H1 (cell line): ENCODE data around the gene ZNF423. TPM values are rescaled to one million over a fixed set of nuclear protein-coding genes. Genes with fewer than 3 reads are reported as not detected.

Experiments used
- CTCF ChIA-PET: fragments of 300-600 bp; sonication (Branson Sonifier 250); formaldehyde crosslinking; loops from one replicate; lab custom pipeline; 2021; ENCODE audit not compliant: partially characterized antibody; lab: Charles Lee
- POLR2A ChIA-PET: fragments of 300-600 bp; sonication (Branson Sonifier 250); formaldehyde crosslinking; loops from one replicate; lab custom pipeline; 2021; ENCODE audit warnings: inconsistent platforms; ENCODE audit not compliant: partially characterized antibody; lab: Charles Lee
- DNase-seq, 2 experiments: peaks; one replicate each; pipeline versions ENCODE4 v3.0.0 to v3.0.0-alpha.2; 2010 to 2022; ENCODE audit warnings: low spot score in 2 of 2, low read depth in 1 of 2, mixed read lengths in 1 of 2
- FAIRE-seq: peaks from 2 replicates; lab custom pipeline; 2011; peaks lifted over from hg19 to GRCh38; lab: Jason Lieb, UNC
- H2AFZ ChIP-seq: 2 replicates; pipeline ENCODE4 v1.8.1; 2012; ENCODE audit warnings: low read length, inconsistent platforms
- H2AK5ac ChIP-seq: 2 replicates; pipeline ENCODE4 v1.6.1; 2013; ENCODE audit warnings: low read depth, low read length
- H2BK120ac ChIP-seq: replicated peaks from 2 replicates; pipeline ENCODE3; 2013; ENCODE audit warnings: low read depth, low read length, inconsistent platforms
- H2BK12ac ChIP-seq: 2 replicates; pipeline ENCODE4 v1.6.1; 2013; ENCODE audit warnings: low read depth, low read length
- H2BK15ac ChIP-seq: 2 replicates; pipeline ENCODE4 v1.6.1; 2013; ENCODE audit warnings: low read length
- H2BK20ac ChIP-seq: 2 replicates; pipeline ENCODE4 v1.6.1; 2013; ENCODE audit warnings: low read length
- H2BK5ac ChIP-seq: 2 replicates; pipeline ENCODE4 v1.6.1; 2013; ENCODE audit warnings: low read depth, low read length
- H3K14ac ChIP-seq: 2 replicates; pipeline ENCODE4 v1.6.1; 2013; ENCODE audit warnings: inconsistent platforms; ENCODE audit not compliant: insufficient read length
- H3K18ac ChIP-seq: 2 replicates; pipeline ENCODE4 v1.6.1; 2013; ENCODE audit warnings: low read length; ENCODE audit errors: extremely low read depth
- H3K23ac ChIP-seq: 2 replicates; pipeline ENCODE4 v1.6.1; 2013; ENCODE audit warnings: inconsistent platforms; ENCODE audit not compliant: insufficient read length
- H3K23me2 ChIP-seq: 2 replicates; pipeline ENCODE4 v1.6.1; 2013; ENCODE audit warnings: low read depth, low read length
- H3K27ac ChIP-seq: 2 replicates; pipeline ENCODE4 v1.6.1; 2011; ENCODE audit warnings: low read depth, low read length, inconsistent platforms
- H3K27me3 ChIP-seq, 4 experiments: replicated peaks in 1 of 4; 1 replicate in 1 of 4; 2 replicates in 3 of 4; pipeline versions ENCODE4 v1.6.1 to v1.8.1; 2011 to 2013; ENCODE audit warnings: low read length in 3 of 4, mild to moderate bottlenecking in 3 of 4, inconsistent platforms in 2 of 4, mixed read lengths in 2 of 4, moderate library complexity in 1 of 4; ENCODE audit not compliant: control insufficient read depth in 3 of 4, insufficient read depth in 3 of 4; ENCODE audit errors: extremely low read depth in 1 of 4
- H3K36me3 ChIP-seq, 4 experiments: 2 replicates each; pipeline versions ENCODE4 v1.6.1 to v1.8.1; 2011 to 2013; ENCODE audit warnings: mild to moderate bottlenecking in 4 of 4, low read length in 3 of 4, moderate library complexity in 2 of 4, control low read depth in 1 of 4, inconsistent platforms in 1 of 4; ENCODE audit not compliant: insufficient read depth in 4 of 4, control insufficient read depth in 2 of 4
- H3K4ac ChIP-seq: replicated peaks from 2 replicates; pipeline ENCODE3; 2013; ENCODE audit warnings: low read length, low read depth, mixed read lengths, inconsistent platforms; ENCODE audit not compliant: insufficient read length
- H3K4me1 ChIP-seq, 4 experiments: replicated peaks in 1 of 4; 1 replicate in 1 of 4; 2 replicates in 3 of 4; pipeline versions ENCODE4 v1.6.1 to v1.8.1; 2011 to 2013; ENCODE audit warnings: low read length in 3 of 4, inconsistent platforms in 2 of 4, mixed read lengths in 1 of 4; ENCODE audit not compliant: insufficient read depth in 4 of 4, control insufficient read depth in 3 of 4
- H3K4me2 ChIP-seq, 2 experiments: 2 replicates each; pipeline versions ENCODE4 v1.6.1 to v1.8.1; 2011 to 2013; ENCODE audit warnings: low read depth in 2 of 2, low read length in 2 of 2, control low read depth in 1 of 2, inconsistent platforms in 1 of 2, mild to moderate bottlenecking in 1 of 2; ENCODE audit not compliant: insufficient read depth in 1 of 2
- H3K4me3 ChIP-seq, 4 experiments: fragments of 200-600, 300-600 bp in 1 of 4; sonication (generic), shearing (Covaris generic), sonication (Bioruptor Twin) in 1 of 4; 2 replicates each; pipeline versions ENCODE4 v1.5.1 to v1.8.1; 2011 to 2016; ENCODE audit warnings: low read length in 4 of 4, low read depth in 3 of 4, control low read depth in 2 of 4, inconsistent platforms in 2 of 4, mild to moderate bottlenecking in 2 of 4, mixed read lengths in 1 of 4, moderate library complexity in 1 of 4; ENCODE audit not compliant: insufficient read depth in 2 of 4; ENCODE audit errors: extremely low read depth in 1 of 4
- H3K56ac ChIP-seq: replicated peaks from 2 replicates; pipeline ENCODE3; 2013; ENCODE audit warnings: low read depth, mild to moderate bottlenecking, mixed read lengths, low read length, inconsistent platforms; ENCODE audit not compliant: insufficient read length
- H3K79me1 ChIP-seq: 2 replicates; pipeline ENCODE4 v1.6.1; 2013; ENCODE audit warnings: low read depth, low read length, control low read depth
- H3K79me2 ChIP-seq, 2 experiments: 2 replicates each; pipeline versions ENCODE4 v1.6.1 to v1.8.1; 2012 to 2013; ENCODE audit warnings: low read length in 2 of 2, mild to moderate bottlenecking in 2 of 2, inconsistent platforms in 1 of 2; ENCODE audit not compliant: insufficient read depth in 2 of 2, control insufficient read depth in 1 of 2
- H3K9ac ChIP-seq, 4 experiments: replicated peaks in 1 of 4; 1 replicate in 1 of 4; 2 replicates in 3 of 4; pipeline versions ENCODE4 v1.6.1 to v1.8.1; 2011 to 2013; ENCODE audit warnings: low read depth in 3 of 4, low read length in 3 of 4, control low read depth in 2 of 4, mild to moderate bottlenecking in 2 of 4, moderate library complexity in 2 of 4, inconsistent platforms in 1 of 4; ENCODE audit errors: extremely low read depth in 1 of 4
- H3K9me3 ChIP-seq, 2 experiments: 2 replicates each; pipeline versions ENCODE4 v1.6.1 to v1.8.1; 2012 to 2013; ENCODE audit warnings: mild to moderate bottlenecking in 2 of 2, moderate library complexity in 2 of 2, control low read depth in 1 of 2, inconsistent platforms in 1 of 2, low read depth in 1 of 2, low read length in 1 of 2, mixed read lengths in 1 of 2; ENCODE audit not compliant: insufficient read depth in 2 of 2
- H4K20me1 ChIP-seq, 2 experiments: replicated peaks in 1 of 2; 2 replicates each; pipeline versions ENCODE3 to v1.8.1; 2011 to 2013; ENCODE audit warnings: inconsistent platforms in 2 of 2, low read length in 2 of 2, mild to moderate bottlenecking in 1 of 2; ENCODE audit not compliant: insufficient read depth in 2 of 2, control insufficient read depth in 1 of 2
- H4K5ac ChIP-seq: 2 replicates; pipeline ENCODE4 v1.6.1; 2013; ENCODE audit warnings: low read length, low read depth, mixed read lengths, inconsistent platforms; ENCODE audit not compliant: insufficient read length
- H4K8ac ChIP-seq: 2 replicates; pipeline ENCODE4 v1.8.0; 2013; ENCODE audit warnings: mild to moderate bottlenecking, moderate library complexity, low read length, inconsistent platforms; ENCODE audit not compliant: insufficient read depth; ENCODE audit errors: extremely low read depth
- H4K91ac ChIP-seq: replicated peaks from 2 replicates; pipeline ENCODE3; 2013; ENCODE audit warnings: low read length, mixed read lengths, inconsistent platforms; ENCODE audit not compliant: insufficient read length
- FOSL1 ChIP-seq: IDR thresholded peaks from 2 replicates; pipeline ENCODE4 v1.6.1; 2011; ENCODE audit warnings: mild to moderate bottlenecking, low read depth, low read length, moderate library complexity; ENCODE audit not compliant: insufficient read depth
- NANOG ChIP-seq: IDR thresholded peaks from 2 replicates; pipeline ENCODE4 v1.6.1; 2011; ENCODE audit warnings: low read length, low read depth, mild to moderate bottlenecking, inconsistent platforms; ENCODE audit not compliant: insufficient read depth, poor library complexity, severe bottlenecking
- SP2 ChIP-seq: IDR thresholded peaks from 2 replicates; pipeline ENCODE4 v1.6.1; 2012; ENCODE audit warnings: mild to moderate bottlenecking, low read length, inconsistent platforms
- SUZ12 ChIP-seq: fragments of 200-600 bp; sonication (generic); IDR thresholded peaks from 2 replicates; pipeline ENCODE4 v1.6.1; 2012; ENCODE audit warnings: mild to moderate bottlenecking, inconsistent platforms, low read length, moderate library complexity, mixed read lengths
- WGBS, 2 experiments: shearing (Covaris generic) in 1 of 2; methylation state at CpG; one replicate each; pipeline versions ENCODE4 v1.1.6 to v1.1.7; 2013 to 2015; ENCODE audit warnings: low lambda C conversion rate in 2 of 2, mixed read lengths in 2 of 2, inconsistent platforms in 1 of 2, low coverage in 1 of 2, missing lambda C conversion rate in 1 of 2; ENCODE audit not compliant: insufficient replicate concordance in 2 of 2, insufficient coverage in 1 of 2, insufficient read length in 1 of 2; ENCODE audit errors: extremely low coverage in 1 of 2, missing lambda C conversion rate in 1 of 2; 5-methylcytosine and 5-hydroxymethylcytosine counted together
- polyA plus RNA-seq, 7 experiments: library from polyadenylated mRNA; depleted of rRNA in 3 of 7; stranded (reverse) in 5 of 7; unstranded in 2 of 7; fragments of >200 nt in 5 of 7; fragments of 200-250 nt in 2 of 7; gene quantifications; 1 replicate in 5 of 7; 2 replicates in 1 of 7; 4 replicates in 1 of 7; pipeline versions ENCODE4 v1.2.1 to v1.2.3, GENCODE V29; 2011 to 2013; ENCODE audit warnings: missing spikeins in 2 of 7, mixed read lengths in 2 of 7
- total RNA-seq: library from RNA; stranded (reverse); fragmentation: NEBNext Ultra II Directional; extraction: Animal tissue kit (Norgen Biotek cat#: 25700); gene quantifications from 2 replicates; pipeline ENCODE4 v1.2.1, GENCODE V29; 2021

Gene ZNF423
- total and polyA plus RNA-seq, 2 of the 8 experiments (the other 6 are each of a cell fraction or from before 2014, with no cell fraction given), result 38.2 to 52.3 TPM

DNA sequence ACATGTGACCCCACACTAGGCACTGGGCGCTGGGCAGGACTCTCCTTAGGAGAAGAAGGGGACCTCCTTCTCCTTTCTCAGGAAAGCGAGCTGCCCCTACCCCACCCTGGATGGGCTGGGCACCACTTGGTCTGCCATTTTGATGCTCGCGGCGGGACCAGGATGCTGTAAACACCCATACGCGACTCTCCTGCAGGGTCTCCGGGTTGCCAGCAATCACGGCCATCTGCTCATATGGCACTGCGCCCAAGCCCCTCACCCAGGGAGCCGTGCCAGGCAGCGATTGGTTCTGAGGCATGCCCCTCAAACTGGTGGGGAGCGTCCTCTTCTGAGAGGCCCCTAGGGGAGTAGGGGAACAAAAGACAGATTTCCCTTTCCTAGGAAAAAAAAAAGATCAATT lies 383.3 kb downstream of the ZNF423 start:
- CTCF ChIA-PET, result interaction anchor here (0.8 to 2.1 kb wide), 6 partner anchors 10 to 181 kb away, joined by 3 to 8 read pairs (median 3); no protein-coding TSS in a partner anchor
- 94% methylated on average over 9 of the region's 13 CpGs; no CpG with 5 or more reads in 1 of the 2 experiments for whole genome bisulfite sequencing, 2 experiments
- Histone ChIP-seq H3K4me1 (no peaks in the 10 kb centered on the region; a peak in 1 of 7 replicates), H3K79me1 (no peaks in the 10 kb centered on the region), H4K20me1 (no peaks in the 10 kb centered on the region), H3K9ac (no peak overlapping the region), H3K23ac (no peak overlapping the region), H2AFZ (no peak overlapping the region), H3K14ac (no peak overlapping the region), H4K91ac (no peak overlapping the region), H3K36me3 (no peaks in the 10 kb centered on the region), H3K56ac (no peak overlapping the region), H2BK15ac (no peak overlapping the region), H4K5ac (no peak overlapping the region), H2BK12ac (no peak overlapping the region), H2BK120ac (no peak overlapping the region), H3K4me3 (no peak overlapping the region), H3K4ac (no peak overlapping the region), H2BK5ac (no peak overlapping the region), H2AK5ac (no peak overlapping the region), H3K23me2 (0 out of 2 replicates have a peak, but pooled peaks cover 3% of the 10 kb centered on the region), H3K27ac (no peak overlapping the region), H3K18ac (no peak overlapping the region), H4K8ac (no peak overlapping the region), H2BK20ac (no peak overlapping the region), H3K4me2 (no peak overlapping the region), H3K79me2 (no peaks in the 10 kb centered on the region), H3K27me3 (no peaks in the 10 kb centered on the region; a peak in 2 of 7 replicates), H3K9me3 (no peaks in the 10 kb centered on the region)
- DNase-seq (peak in 1 of 2 experiments; percentile 45), FAIRE-seq (no peak)
- POLR2A ChIA-PET, result no interaction called here
- TF ChIP-seq FOSL1, result no peak
- TF ChIP-seq SUZ12, result no peak
- TF ChIP-seq SP2, result no peak
- TF ChIP-seq NANOG, result no peak
